Colon (tissue), 2 donors: ENCODE measurements around the gene MLH1.

ENCODE experiments used
- FAIRE-seq: peaks from 2 replicates; lab custom pipeline; 2012; peaks lifted over from hg19 to GRCh38; lab: Jason Lieb, UNC
- donor health status: control.
- donor health status: control.

Gene MLH1

GRCh38 chr3:36981006-36981405 lies 12.3 kb upstream of the MLH1 start:
- FAIRE-seq = no peak

- no peak for FAIRE-seq
Observed at GRCh38 chr3:36988356-36988755, 5.0 kb upstream of the MLH1 start.

GRCh38 chr3:36989005-36989404 lies 4.3 kb upstream of the MLH1 start:
- no peak for FAIRE-seq

- FAIRE-seq = no peak
Observed at GRCh38 chr3:36989568-36989967, 3.8 kb upstream of the MLH1 start.

- no peak for FAIRE-seq
Observed at GRCh38 chr3:36991147-36991546, 2.2 kb upstream of the MLH1 start.

GRCh38 chr3:36991923-36992805 lies 1.2 kb upstream of the MLH1 start:
- FAIRE-seq = no peak

- peak; percentile 96 for FAIRE-seq
Observed at GRCh38 chr3:36992806-36993325, 452 bp upstream of the MLH1 start, which contains the start of gene EPM2AIP1. TSS of gene EPM2AIP1 (minus strand) at chr3:36993131. CDS start at chr3:36993077, 54 bp downstream.

- FAIRE-seq = no peak
Observed at GRCh38 chr3:37014620-37015019, 21.3 kb downstream of the MLH1 start.

GRCh38 chr3:37015642-37016041 lies 22.3 kb downstream of the MLH1 start:
- no peak for FAIRE-seq

- FAIRE-seq = no peak
Observed at GRCh38 chr3:37016903-37017302, 23.6 kb downstream of the MLH1 start.

GRCh38 chr3:37017683-37018082 lies 24.4 kb downstream of the MLH1 start:
- FAIRE-seq = no peak

GRCh38 chr3:37024092-37024491 lies 30.8 kb downstream of the MLH1 start:
- no peak for FAIRE-seq

- no peak for FAIRE-seq
Observed at GRCh38 chr3:37024820-37025405, 31.6 kb downstream of the MLH1 start.

GRCh38 chr3:37025561-37026335 lies 32.4 kb downstream of the MLH1 start:
- FAIRE-seq = no peak

GRCh38 chr3:37026851-37027250 lies 33.5 kb downstream of the MLH1 start:
- no peak for FAIRE-seq

GRCh38 chr3:37028329-37028728 lies 35.0 kb downstream of the MLH1 start:
- FAIRE-seq = no peak

GRCh38 chr3:37029111-37029510 lies 35.8 kb downstream of the MLH1 start:
- no peak for FAIRE-seq

- FAIRE-seq = no peak
Observed at GRCh38 chr3:37029516-37030163, 36.3 kb downstream of the MLH1 start.

GRCh38 chr3:37030588-37030987 lies 37.3 kb downstream of the MLH1 start:
- FAIRE-seq = no peak

- FAIRE-seq = no peak
Observed at GRCh38 chr3:37031096-37031682, 37.9 kb downstream of the MLH1 start.

- FAIRE-seq = no peak
Observed at GRCh38 chr3:37032961-37033360, 39.6 kb downstream of the MLH1 start.

GRCh38 chr3:37037352-37037751 lies 44.0 kb downstream of the MLH1 start:
- FAIRE-seq = no peak
